Nephron (organoid): ENCODE data around the gene KRTAP12-2.
"Not testable (repeated sequence)": the region's sequence is repeated elsewhere in the genome, so short reads cannot be mapped to it uniquely, and the experiment has no call there.

Experiments used
- H3K27ac Mint-ChIP-seq, 3 experiments: 2 replicates each; pipeline ENCODE4 v1.8.0; 2020; ENCODE audit warnings: mixed read lengths in 3 of 3, mild to moderate bottlenecking in 2 of 3, moderate library complexity in 1 of 3
- H3K27me3 Mint-ChIP-seq: 2 replicates; pipeline ENCODE4 v1.8.0; 2021; ENCODE audit warnings: low read depth, mild to moderate bottlenecking, moderate library complexity, mixed read lengths
- H3K36me3 Mint-ChIP-seq: 2 replicates; pipeline ENCODE4 v1.8.0; 2020; ENCODE audit warnings: low read depth, mixed read lengths
- H3K4me1 Mint-ChIP-seq: 2 replicates; pipeline ENCODE4 v1.8.0; 2020; ENCODE audit warnings: mixed read lengths
- H3K4me3 Mint-ChIP-seq, 3 experiments: 2 replicates each; pipeline ENCODE4 v1.8.0; 2020; ENCODE audit warnings: mild to moderate bottlenecking in 3 of 3, mixed read lengths in 3 of 3, moderate library complexity in 2 of 3
- H3K9me3 Mint-ChIP-seq: 2 replicates; pipeline ENCODE4 v1.8.0; 2020; ENCODE audit warnings: mixed read lengths
- TF ChIP-seq, protein P1 (sequence below), 3 experiments: fragments of 200-600 bp; sonication (generic); IDR thresholded peaks; one replicate each; pipeline ENCODE4 v1.5.0; 2021; ENCODE audit warnings: antibody characterized with exemption in 3 of 3; ENCODE audit not compliant: unreplicated experiment in 3 of 3

The KRTAP12-2 gene

DNA sequence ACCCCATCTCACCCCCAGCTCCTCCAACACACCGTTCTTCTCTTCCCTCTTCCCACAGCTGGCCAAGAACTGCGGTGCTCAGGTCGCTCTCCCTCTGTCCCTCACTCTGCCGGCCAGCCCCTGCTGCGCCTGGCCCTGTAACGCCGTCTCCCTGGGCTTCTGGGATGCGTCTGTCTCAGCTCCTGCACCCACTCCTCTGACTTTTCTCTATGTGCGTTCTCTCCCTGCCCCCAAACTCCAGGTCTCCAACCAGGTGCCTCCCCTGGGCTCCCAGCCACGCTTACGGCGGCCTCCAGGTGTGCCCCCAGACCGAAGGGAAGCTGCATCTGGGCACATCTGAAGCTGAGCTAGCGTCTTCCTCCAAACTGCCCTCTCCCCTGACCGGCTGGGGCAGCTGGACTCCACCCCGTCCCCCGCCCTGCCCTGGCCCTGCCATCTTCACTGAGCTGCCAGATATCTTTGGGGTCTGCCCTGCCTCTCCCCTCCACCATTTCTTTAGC, 32.8 kb upstream of the KRTAP12-2 start:
- Mint-ChIP-seq H3K4me1 (peaks cover 18% of the 10 kb centered on the region), H3K27ac (no peak overlapping the region), H3K36me3 (no peaks in the 10 kb centered on the region), H3K9me3 (peaks cover 7% of the 10 kb centered on the region), H3K27me3 (peaks cover 89% of the 10 kb centered on the region), H3K4me3 (no peak overlapping the region)
- TF ChIP-seq, protein P1, sequence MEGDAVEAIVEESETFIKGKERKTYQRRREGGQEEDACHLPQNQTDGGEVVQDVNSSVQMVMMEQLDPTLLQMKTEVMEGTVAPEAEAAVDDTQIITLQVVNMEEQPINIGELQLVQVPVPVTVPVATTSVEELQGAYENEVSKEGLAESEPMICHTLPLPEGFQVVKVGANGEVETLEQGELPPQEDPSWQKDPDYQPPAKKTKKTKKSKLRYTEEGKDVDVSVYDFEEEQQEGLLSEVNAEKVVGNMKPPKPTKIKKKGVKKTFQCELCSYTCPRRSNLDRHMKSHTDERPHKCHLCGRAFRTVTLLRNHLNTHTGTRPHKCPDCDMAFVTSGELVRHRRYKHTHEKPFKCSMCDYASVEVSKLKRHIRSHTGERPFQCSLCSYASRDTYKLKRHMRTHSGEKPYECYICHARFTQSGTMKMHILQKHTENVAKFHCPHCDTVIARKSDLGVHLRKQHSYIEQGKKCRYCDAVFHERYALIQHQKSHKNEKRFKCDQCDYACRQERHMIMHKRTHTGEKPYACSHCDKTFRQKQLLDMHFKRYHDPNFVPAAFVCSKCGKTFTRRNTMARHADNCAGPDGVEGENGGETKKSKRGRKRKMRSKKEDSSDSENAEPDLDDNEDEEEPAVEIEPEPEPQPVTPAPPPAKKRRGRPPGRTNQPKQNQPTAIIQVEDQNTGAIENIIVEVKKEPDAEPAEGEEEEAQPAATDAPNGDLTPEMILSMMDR (IDR thresholded peaks at IDR 0.05; ENCODE audit: unreplicated experiment in 3 of 3), result no peak

DNA sequence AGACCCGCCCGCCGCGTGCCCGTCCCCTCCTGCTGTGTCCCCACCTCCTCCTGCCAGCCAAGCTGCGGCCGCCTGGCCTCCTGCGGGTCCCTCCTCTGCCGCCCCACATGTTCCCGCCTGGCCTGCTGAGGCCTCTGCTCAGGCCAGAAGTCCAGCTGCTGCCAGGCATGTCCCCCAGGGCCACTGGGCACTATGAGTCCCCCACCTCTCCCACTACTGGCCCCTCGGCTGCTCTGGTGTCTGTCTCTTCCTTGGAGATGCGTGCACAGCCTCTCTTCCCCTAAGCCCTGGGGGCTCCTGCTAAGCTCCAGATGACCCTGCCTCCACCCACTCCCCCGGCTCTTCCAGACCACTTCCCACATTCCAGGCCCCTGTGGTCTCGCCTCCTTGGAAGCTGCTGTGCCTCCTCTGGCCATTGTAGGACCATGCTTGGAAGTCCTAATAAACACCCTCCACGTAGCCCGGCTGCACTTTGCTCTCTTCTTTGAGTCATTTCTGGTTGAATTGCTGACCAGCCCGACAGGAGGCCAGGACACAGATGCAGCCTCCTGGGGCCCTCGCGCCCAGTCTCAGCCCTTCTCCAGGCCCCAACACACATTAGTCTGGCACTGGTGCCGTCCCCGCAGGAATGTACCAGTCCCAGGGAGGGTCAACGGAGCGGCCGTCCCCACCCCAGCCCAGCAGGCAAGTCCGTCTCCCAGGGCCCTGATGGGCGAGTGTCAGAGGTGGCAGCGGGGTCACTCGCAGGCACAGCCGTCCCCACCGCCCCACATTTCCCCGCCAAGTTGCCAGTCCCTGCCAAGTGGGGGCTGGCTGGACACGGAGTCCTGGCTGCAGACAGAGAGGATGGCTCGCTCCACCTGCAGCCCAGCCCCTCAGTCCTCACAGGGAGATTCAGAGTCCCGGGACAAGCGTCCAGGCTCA, 31.3 kb upstream of the KRTAP12-2 start:
- H3K4me1 Mint-ChIP-seq, result peaks cover 18% of the 10 kb centered on the region
- H3K9me3 Mint-ChIP-seq, result peaks cover 14% of the 10 kb centered on the region
- H3K36me3 Mint-ChIP-seq, result no peaks in the 10 kb centered on the region
- TF ChIP-seq, protein P1 (IDR thresholded peaks at IDR 0.05; ENCODE audit: unreplicated experiment in 3 of 3), result no peak
- H3K27me3 Mint-ChIP-seq, result peaks cover 74% of the 10 kb centered on the region
- no peak overlapping the region for H3K4me3 Mint-ChIP-seq
- no peak overlapping the region for H3K27ac Mint-ChIP-seq

DNA sequence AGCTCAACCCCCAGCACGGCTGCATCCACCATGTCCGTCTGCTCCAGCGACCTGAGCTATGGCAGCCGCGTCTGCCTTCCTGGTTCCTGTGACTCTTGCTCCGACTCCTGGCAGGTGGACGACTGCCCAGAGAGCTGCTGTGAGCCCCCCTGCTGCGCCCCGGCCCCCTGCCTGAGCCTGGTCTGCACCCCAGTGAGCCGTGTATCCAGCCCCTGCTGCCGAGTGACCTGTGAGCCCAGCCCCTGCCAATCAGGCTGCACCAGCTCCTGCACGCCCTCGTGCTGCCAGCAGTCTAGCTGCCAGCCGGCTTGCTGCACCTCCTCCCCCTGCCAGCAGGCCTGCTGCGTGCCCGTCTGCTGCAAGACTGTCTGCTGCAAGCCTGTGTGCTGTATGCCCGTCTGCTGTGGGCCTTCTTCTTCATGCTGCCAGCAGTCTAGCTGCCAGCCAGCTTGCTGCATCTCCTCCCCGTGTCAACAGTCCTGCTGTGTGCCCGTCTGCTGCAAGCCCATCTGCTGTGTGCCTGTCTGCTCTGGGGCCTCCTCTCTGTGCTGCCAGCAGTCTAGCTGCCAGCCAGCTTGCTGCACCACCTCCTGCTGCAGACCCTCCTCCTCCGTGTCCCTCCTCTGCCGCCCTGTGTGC, 30.6 kb upstream of the KRTAP12-2 start, which contains the start of gene KRTAP10-12:
Gene KRTAP10-12, plus strand, starts transcription at position 1 of the 639 bp plus-strand sequence. Its CDS starts 30 bp downstream, at position 31.
- H3K27me3 Mint-ChIP-seq, result peaks cover 66% of the 10 kb centered on the region
- H3K36me3 Mint-ChIP-seq, H3K4me3 Mint-ChIP-seq, H3K27ac Mint-ChIP-seq: not testable (repeated sequence)
- H3K9me3 Mint-ChIP-seq, result peaks cover 21% of the 10 kb centered on the region
- peaks cover 18% of the 10 kb centered on the region for H3K4me1 Mint-ChIP-seq

DNA sequence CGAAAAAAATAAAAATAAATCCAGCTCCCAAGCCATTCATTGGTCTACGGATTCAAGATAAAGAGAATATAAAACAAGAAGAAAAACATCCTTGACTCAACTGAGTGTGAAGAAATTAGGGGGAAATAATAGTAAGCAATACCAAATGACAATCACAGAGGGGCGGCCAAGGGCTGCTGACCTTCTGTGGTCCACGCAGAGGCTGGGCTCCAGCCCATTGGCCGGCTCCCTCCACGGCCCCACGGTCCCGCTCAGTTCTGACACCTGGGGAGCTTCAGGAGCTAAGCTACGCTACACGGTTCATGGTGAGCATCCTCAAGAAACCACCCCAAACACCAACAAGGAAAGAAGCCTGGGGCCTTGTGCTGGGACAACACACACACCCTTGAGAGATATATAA, 29.8 kb upstream of the KRTAP12-2 start:
- Mint-ChIP-seq H3K4me3 (no peak overlapping the region), H3K36me3 (no peaks in the 10 kb centered on the region), H3K9me3 (peaks cover 27% of the 10 kb centered on the region), H3K4me1 (peaks cover 18% of the 10 kb centered on the region), H3K27me3 (peaks cover 59% of the 10 kb centered on the region), H3K27ac (no peak overlapping the region)
- TF ChIP-seq, protein P1 (IDR thresholded peaks at IDR 0.05; ENCODE audit: unreplicated experiment in 3 of 3), result no peak

DNA sequence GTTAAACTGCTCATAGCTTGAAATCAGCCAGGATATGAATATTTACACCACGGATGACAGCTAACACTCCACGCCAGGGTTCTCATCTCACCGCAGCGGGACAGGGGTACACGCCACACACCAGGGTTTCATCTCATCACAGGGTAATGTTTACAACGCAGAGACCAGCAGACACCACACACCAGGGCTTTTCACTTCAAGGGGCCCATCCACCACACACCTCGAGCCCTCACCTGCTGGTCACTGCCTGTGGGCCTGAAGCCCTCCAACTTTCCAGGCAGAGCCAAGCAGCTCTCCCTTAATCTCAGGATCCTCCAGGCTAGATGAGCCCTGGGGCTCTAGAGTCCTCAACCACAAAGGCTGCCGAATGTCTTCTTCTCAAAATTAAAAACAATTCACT, 28.9 kb upstream of the KRTAP12-2 start:
- Mint-ChIP-seq H3K27ac (no peak overlapping the region), H3K27me3 (peaks cover 50% of the 10 kb centered on the region), H3K36me3 (no peaks in the 10 kb centered on the region), H3K4me3 (no peak overlapping the region), H3K9me3 (peaks cover 27% of the 10 kb centered on the region), H3K4me1 (peaks cover 18% of the 10 kb centered on the region)
- TF ChIP-seq, protein P1 (IDR thresholded peaks at IDR 0.05; ENCODE audit: unreplicated experiment in 3 of 3), result no peak

DNA sequence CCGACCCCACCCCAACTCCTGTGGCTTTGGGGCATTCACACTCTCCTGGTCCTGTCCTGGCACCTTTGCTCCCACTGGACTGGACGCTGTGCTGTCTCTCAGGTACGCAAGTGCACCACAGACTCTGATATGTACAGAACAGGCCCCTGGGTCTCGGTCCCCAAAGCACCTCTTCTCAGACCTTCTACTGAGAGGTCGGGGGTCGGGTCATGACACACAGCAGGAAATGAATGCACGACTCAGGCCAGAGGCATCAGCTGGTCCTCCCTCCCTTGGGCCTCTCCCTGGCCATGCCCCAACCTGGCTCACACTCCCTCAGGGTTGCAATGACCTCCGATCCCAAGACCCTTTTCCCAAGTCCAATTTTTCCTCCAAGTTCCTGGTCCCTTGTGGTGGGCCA, 28.5 kb upstream of the KRTAP12-2 start:
- TF ChIP-seq, protein P1 (IDR thresholded peaks at IDR 0.05; ENCODE audit: unreplicated experiment in 3 of 3), result no peak
- Mint-ChIP-seq H3K9me3 (peaks cover 27% of the 10 kb centered on the region), H3K27ac (no peak overlapping the region), H3K36me3 (no peaks in the 10 kb centered on the region), H3K27me3 (peaks cover 49% of the 10 kb centered on the region), H3K4me3 (no peak overlapping the region), H3K4me1 (peaks cover 20% of the 10 kb centered on the region)
